IPS-18c (cell line): ENCODE results near the gene PRKN.
"Not testable (repeated sequence)": the region's sequence is repeated elsewhere in the genome, so short reads cannot be mapped to it uniquely, and the experiment has no call there.

Experiments used
- H3K4me3 ChIP-seq: 2 replicates; pipeline ENCODE4 v1.7.0; 2013; ENCODE audit warnings: low read depth, mild to moderate bottlenecking, low read length, moderate library complexity; ENCODE audit not compliant: insufficient read depth
- H3K9me3 ChIP-seq: one replicate; pipeline ENCODE4 v1.6.1; 2013; ENCODE audit warnings: mild to moderate bottlenecking, low read length, moderate library complexity; ENCODE audit not compliant: control insufficient read depth, insufficient read depth

PRKN gene

GRCh38 chr6:161540532-161540931 is 1187.0 kb downstream of the PRKN start:
- no peaks in the 10 kb centered on the region for H3K9me3 ChIP-seq
- no peak overlapping the region for H3K4me3 ChIP-seq

- no peak overlapping the region for H3K4me3 ChIP-seq
- no peaks in the 10 kb centered on the region for H3K9me3 ChIP-seq
Observed at GRCh38 chr6:161536224-161536630, 1191.3 kb downstream of the PRKN start.

- Histone ChIP-seq H3K9me3 (no peaks in the 10 kb centered on the region), H3K4me3 (no peak overlapping the region)
Observed at GRCh38 chr6:161534264-161534873, 1193.2 kb downstream of the PRKN start.

- Histone ChIP-seq H3K4me3 (no peak overlapping the region), H3K9me3 (no peaks in the 10 kb centered on the region)
Observed at GRCh38 chr6:161533266-161533665, 1194.3 kb downstream of the PRKN start.

GRCh38 chr6:161532536-161532935 is 1195.0 kb downstream of the PRKN start:
- no peaks in the 10 kb centered on the region for H3K9me3 ChIP-seq
- H3K4me3 ChIP-seq: no peak overlapping the region

GRCh38 chr6:161526794-161527193 is 1200.8 kb downstream of the PRKN start:
- Histone ChIP-seq H3K9me3 (no peaks in the 10 kb centered on the region), H3K4me3 (no peak overlapping the region)

- Histone ChIP-seq H3K9me3 (no peaks in the 10 kb centered on the region), H3K4me3 (no peak overlapping the region)
Observed at GRCh38 chr6:161523362-161523761, 1204.2 kb downstream of the PRKN start.

GRCh38 chr6:161522276-161522675 is 1205.3 kb downstream of the PRKN start:
- no peak overlapping the region for H3K4me3 ChIP-seq
- H3K9me3 ChIP-seq: no peaks in the 10 kb centered on the region

- H3K4me3 ChIP-seq: no peak overlapping the region
- no peaks in the 10 kb centered on the region for H3K9me3 ChIP-seq
Observed at GRCh38 chr6:161511447-161512095, 1216.0 kb downstream of the PRKN start.

GRCh38 chr6:161508341-161508740 is 1219.2 kb downstream of the PRKN start:
- H3K4me3 ChIP-seq: no peak overlapping the region
- H3K9me3 ChIP-seq: no peaks in the 10 kb centered on the region

- H3K9me3 ChIP-seq: no peaks in the 10 kb centered on the region
- no peak overlapping the region for H3K4me3 ChIP-seq
Observed at GRCh38 chr6:161507375-161507774, 1220.2 kb downstream of the PRKN start.

GRCh38 chr6:161503570-161503969 is 1224.0 kb downstream of the PRKN start:
- Histone ChIP-seq H3K9me3 (no peaks in the 10 kb centered on the region), H3K4me3 (no peak overlapping the region)

GRCh38 chr6:161498881-161499280 is 1228.7 kb downstream of the PRKN start:
- no peaks in the 10 kb centered on the region for H3K9me3 ChIP-seq
- no peak overlapping the region for H3K4me3 ChIP-seq

GRCh38 chr6:161498359-161498758 is 1229.2 kb downstream of the PRKN start:
- H3K9me3 ChIP-seq: no peaks in the 10 kb centered on the region
- H3K4me3 ChIP-seq: no peak overlapping the region

GRCh38 chr6:161496941-161497340 is 1230.6 kb downstream of the PRKN start:
- Histone ChIP-seq H3K9me3 (no peaks in the 10 kb centered on the region), H3K4me3 (no peak overlapping the region)

GRCh38 chr6:161496271-161496670 is 1231.3 kb downstream of the PRKN start:
- H3K4me3 ChIP-seq, H3K9me3 ChIP-seq: not testable (repeated sequence)

- Histone ChIP-seq H3K9me3 (no peaks in the 10 kb centered on the region), H3K4me3 (no peak overlapping the region)
Observed at GRCh38 chr6:161494566-161494965, 1233.0 kb downstream of the PRKN start.

GRCh38 chr6:161493576-161494118 is 1233.9 kb downstream of the PRKN start:
- no peak overlapping the region for H3K4me3 ChIP-seq

More at GRCh38 chr6:161493576-161494118, 1233.9 kb downstream of the PRKN start:
- H3K9me3 ChIP-seq: no peaks in the 10 kb centered on the region
